ENCODE data around the gene TBX3. TPM values are rescaled to one million over a fixed set of nuclear protein-coding genes. Genes with fewer than 3 reads are reported as not detected.
A peak's percentile ranks its signal among the peaks of the same experiment; 100 is the strongest.

The TBX3 gene
- total and polyA plus RNA-seq, 12 donors, result 4.0 to 32.4 (median 11.4) TPM

DNA sequence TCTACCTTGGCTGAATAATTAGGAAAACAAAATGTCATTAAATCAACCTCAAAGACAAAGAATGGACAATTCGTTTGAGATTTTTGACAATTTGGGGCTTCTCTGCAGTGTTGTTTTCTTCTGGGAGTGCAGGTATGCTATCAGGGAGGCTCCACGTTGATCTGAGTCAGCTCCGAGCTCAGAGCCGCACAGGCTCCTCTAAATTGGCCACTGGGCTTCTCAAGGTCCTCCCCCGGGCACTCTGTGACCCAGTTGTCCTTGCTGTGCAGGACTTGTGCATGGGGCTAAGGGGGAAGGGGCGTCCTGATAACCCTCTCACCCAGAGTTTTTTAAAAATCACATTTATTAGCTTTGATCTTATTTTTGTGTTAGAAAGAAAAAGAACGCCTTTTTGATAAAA lies 52.7 kb downstream of the TBX3 start:
- TF ChIP-seq, protein P1, sequence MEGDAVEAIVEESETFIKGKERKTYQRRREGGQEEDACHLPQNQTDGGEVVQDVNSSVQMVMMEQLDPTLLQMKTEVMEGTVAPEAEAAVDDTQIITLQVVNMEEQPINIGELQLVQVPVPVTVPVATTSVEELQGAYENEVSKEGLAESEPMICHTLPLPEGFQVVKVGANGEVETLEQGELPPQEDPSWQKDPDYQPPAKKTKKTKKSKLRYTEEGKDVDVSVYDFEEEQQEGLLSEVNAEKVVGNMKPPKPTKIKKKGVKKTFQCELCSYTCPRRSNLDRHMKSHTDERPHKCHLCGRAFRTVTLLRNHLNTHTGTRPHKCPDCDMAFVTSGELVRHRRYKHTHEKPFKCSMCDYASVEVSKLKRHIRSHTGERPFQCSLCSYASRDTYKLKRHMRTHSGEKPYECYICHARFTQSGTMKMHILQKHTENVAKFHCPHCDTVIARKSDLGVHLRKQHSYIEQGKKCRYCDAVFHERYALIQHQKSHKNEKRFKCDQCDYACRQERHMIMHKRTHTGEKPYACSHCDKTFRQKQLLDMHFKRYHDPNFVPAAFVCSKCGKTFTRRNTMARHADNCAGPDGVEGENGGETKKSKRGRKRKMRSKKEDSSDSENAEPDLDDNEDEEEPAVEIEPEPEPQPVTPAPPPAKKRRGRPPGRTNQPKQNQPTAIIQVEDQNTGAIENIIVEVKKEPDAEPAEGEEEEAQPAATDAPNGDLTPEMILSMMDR (IDR thresholded peaks at IDR 0.05), result no peak
- DNase-seq (no peak), ATAC-seq (no peak)
- intact Hi-C loops (cut with DNase I), result loop anchor here in 2 of 10 donors (10.0 kb wide), 1 partner anchor 646 kb away; no protein-coding TSS in a partner anchor
- H3K4me1 ChIP-seq, result no peaks in the 10 kb centered on the region
- 53 to 58% methylated on average over 7 of the region's 7 CpGs for WGBS, 2 donors
- H3K27ac ChIP-seq, result no peak overlapping the region
- peaks cover 0 to 37% (median 17%) of the 10 kb centered on the region in 7 donors for H3K27me3 ChIP-seq
- peaks cover 0 to 4% (median 0%) of the 10 kb centered on the region in 11 donors for H3K9me3 ChIP-seq
- H3K4me3 ChIP-seq, result no peak overlapping the region
- H3K36me3 ChIP-seq, result no peaks in the 10 kb centered on the region

- DNase-seq (no peak), ATAC-seq (no peak)
- Histone ChIP-seq H3K27ac (no peak overlapping the region), H3K36me3 (no peaks in the 10 kb centered on the region), H3K4me3 (no peak overlapping the region), H3K4me1 (no peaks in the 10 kb centered on the region), H3K27me3 (peaks cover 0 to 43% (median 17%) of the 10 kb centered on the region in 7 donors), H3K9me3 (peaks cover 0 to 4% (median 0%) of the 10 kb centered on the region in 11 donors)
- 40 to 46% methylated on average over 5 of the region's 5 CpGs for WGBS, 2 donors
- intact Hi-C loops (cut with DNase I), result loop anchor here in 1 of 10 donors (10.0 kb wide), 1 partner anchor 1287 kb away; no protein-coding TSS in a partner anchor
- TF ChIP-seq, protein P1 (IDR thresholded peaks at IDR 0.05), result no peak
Observed at GRCh38 chr12:114628199-114628598, 55.8 kb downstream of the TBX3 start.

DNA sequence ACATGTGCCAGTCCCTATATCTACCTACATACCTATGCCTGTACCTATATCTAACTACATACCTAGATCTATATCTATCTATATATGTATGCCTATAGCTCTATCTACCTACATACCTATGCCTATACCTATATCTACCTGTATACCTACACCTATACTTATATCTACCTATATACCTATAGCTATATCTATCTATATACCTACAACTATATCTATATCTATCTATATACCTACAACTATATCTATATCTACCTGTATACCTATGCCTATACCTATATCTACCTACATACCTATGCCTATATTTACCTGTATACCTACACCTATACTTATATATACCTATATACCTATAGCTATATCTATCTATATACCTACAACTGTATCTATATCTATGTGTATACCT lies 56.6 kb downstream of the TBX3 start:
- peaks cover 0 to 47% (median 17%) of the 10 kb centered on the region in 7 donors for H3K27me3 ChIP-seq
- H3K9me3 ChIP-seq, result peaks cover 0 to 4% (median 0%) of the 10 kb centered on the region in 11 donors
- H3K27ac ChIP-seq, result no peak overlapping the region
- TF ChIP-seq, protein P1 (IDR thresholded peaks at IDR 0.05), result no peak
- intact Hi-C loops (cut with DNase I), result loop anchor here in 1 of 10 donors (10.0 kb wide), 1 partner anchor 1287 kb away; no protein-coding TSS in a partner anchor
- no peak overlapping the region for H3K4me3 ChIP-seq
- DNase-seq, result no peak
- H3K36me3 ChIP-seq, result no peaks in the 10 kb centered on the region
- H3K4me1 ChIP-seq, result no peaks in the 10 kb centered on the region
- ATAC-seq, result no peak

DNA sequence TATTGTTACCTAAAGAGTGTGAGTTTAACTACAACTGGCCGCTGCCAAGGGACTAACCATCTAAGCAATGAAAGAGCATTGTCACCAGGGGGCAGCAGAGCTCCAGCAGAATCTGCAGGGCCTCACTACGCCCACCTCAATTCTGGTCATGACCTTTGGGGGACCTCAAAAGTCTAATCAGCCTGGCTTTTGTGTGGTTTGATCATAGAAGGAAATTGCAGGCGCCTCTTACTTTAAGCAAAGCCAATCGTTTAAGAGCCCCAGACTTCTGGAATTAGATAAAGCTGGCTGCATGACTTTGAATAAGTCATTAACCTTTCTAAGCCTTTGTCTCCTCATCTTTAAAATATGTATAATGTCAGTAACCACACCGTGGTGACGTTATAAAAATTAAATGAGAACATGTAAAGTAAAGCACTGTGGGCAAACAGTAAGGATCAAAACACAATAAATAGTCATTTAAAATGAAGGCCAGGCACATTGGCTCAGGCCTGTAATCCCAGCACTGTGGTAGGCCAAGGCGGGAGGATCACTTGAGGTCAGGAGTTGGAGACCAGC lies 58.6 kb downstream of the TBX3 start:
- TF ChIP-seq, protein P1 (IDR thresholded peaks at IDR 0.05), result peak; percentile 28 to 73 (median 65)
- no peak for ATAC-seq
- no peak overlapping the region for H3K27ac ChIP-seq
- no peak overlapping the region for H3K4me3 ChIP-seq
- no peaks in the 10 kb centered on the region for H3K36me3 ChIP-seq
- peaks cover 0 to 46% (median 10%) of the 10 kb centered on the region in 7 donors for H3K27me3 ChIP-seq
- no peaks in the 10 kb centered on the region for H3K4me1 ChIP-seq
- peaks cover 0 to 13% (median 0%) of the 10 kb centered on the region in 11 donors for H3K9me3 ChIP-seq
- intact Hi-C loops (cut with DNase I), result loop anchor here in 1 of 10 donors (10.0 kb wide), 1 partner anchor 1289 kb away; no protein-coding TSS in a partner anchor
- peak in 1 of 2 donors; percentile 19 for DNase-seq
- 50 to 56% methylated on average over 7 of the region's 7 CpGs for WGBS, 2 donors
